HEK293T (cell line): Measurements from ENCODE around the gene RHOBTB3.

Source experiments
- BHLHE40 ChIP-seq: fragments of 450-650 bp; IDR thresholded peaks from 2 replicates; pipeline ENCODE4 v1.6.1; 2016; ENCODE audit warnings: mild to moderate bottlenecking, moderate library complexity, borderline replicate concordance
- CTBP1 ChIP-seq: fragments of 450-650 bp; IDR thresholded peaks from 2 replicates; pipeline ENCODE4 v1.6.1; 2016; ENCODE audit warnings: borderline replicate concordance
- FOXM1 ChIP-seq: fragments of 450-650 bp; IDR thresholded peaks from 2 replicates; pipeline ENCODE4 v1.6.1; 2017; ENCODE audit warnings: mild to moderate bottlenecking, borderline replicate concordance
- HDGF ChIP-seq: fragments of 450-650 bp; IDR thresholded peaks from 2 replicates; pipeline ENCODE4 v1.6.1; 2017; ENCODE audit warnings: antibody characterized with exemption, borderline replicate concordance
- L3MBTL2 ChIP-seq: fragments of 450-650 bp; conservative IDR thresholded peaks from 2 replicates; pipeline ENCODE4 v1.6.1; 2016; ENCODE audit warnings: mild to moderate bottlenecking
- NFRKB ChIP-seq: fragments of 450-650 bp; IDR thresholded peaks from 2 replicates; pipeline ENCODE4 v1.6.1; 2016; ENCODE audit warnings: mild to moderate bottlenecking, moderate library complexity
- SP1 ChIP-seq: fragments of 450-650 bp; IDR thresholded peaks from 2 replicates; pipeline ENCODE4 v1.6.1; 2017
- SUZ12 ChIP-seq: fragments of 450-650 bp; IDR thresholded peaks from 2 replicates; pipeline ENCODE4 v1.6.1; 2016; ENCODE audit warnings: mild to moderate bottlenecking
- TARDBP ChIP-seq: fragments of 450-650 bp; IDR thresholded peaks from 2 replicates; pipeline ENCODE4 v1.6.1; 2016

DNA sequence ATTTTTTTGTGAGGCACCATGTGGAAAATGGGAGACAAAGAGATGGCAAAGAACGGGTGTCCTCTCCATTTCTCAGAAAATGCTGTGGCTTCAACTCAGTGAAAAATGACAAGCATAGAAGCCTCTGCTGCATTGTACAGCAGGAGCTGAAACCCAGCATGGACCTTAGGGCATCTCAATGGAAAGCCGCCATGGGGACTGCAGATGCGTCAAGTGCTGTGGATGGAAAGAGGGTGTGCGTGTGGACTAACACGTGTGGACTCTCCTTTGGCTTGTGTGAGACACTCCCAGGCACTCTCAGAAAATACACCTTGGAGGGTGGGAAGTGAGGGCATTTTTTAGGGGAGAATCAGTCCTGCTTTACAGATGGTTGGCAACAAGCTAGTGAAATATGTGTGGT lies 93.6 kb downstream of the RHOBTB3 start:
- no peak for TF ChIP-seq FOXM1
- TF ChIP-seq TARDBP = no peak
- no peak for TF ChIP-seq BHLHE40
- no peak for TF ChIP-seq SUZ12
- no peak for TF ChIP-seq HDGF
- no peak for TF ChIP-seq SP1
- TF ChIP-seq L3MBTL2 = no peak
- TF ChIP-seq CTBP1 = no peak
- TF ChIP-seq NFRKB = no peak
